ENCODE data around the gene SNAI3. TPM values are rescaled to one million over a fixed set of nuclear protein-coding genes. Genes with fewer than 3 reads are reported as not detected.

Gene SNAI3
- total and polyA plus RNA-seq, 9 of the 15 experiments (the other 6 are each of a cell fraction or from before 2014, with no cell fraction given): 0.04 to 4.1 (median 0.80) TPM; not detected in 1

- Histone ChIP-seq H2AFZ (ENCODE audit: low read depth, low read length) (no peak overlapping the region), H3K27ac (ENCODE audit: extremely low read depth, low read depth, low read length) (no peak overlapping the region), H3K36me3 (ENCODE audit: control insufficient read depth, insufficient read depth, low read length) (peaks cover 77% of the 10 kb centered on the region; the same call in 2 of the 3 replicates), H3K79me2 (ENCODE audit: control insufficient read depth, insufficient read depth, low read length) (peaks cover 39% of the 10 kb centered on the region), H3K27me3 (ENCODE audit: control insufficient read depth in 2 of 2, insufficient read depth in 2 of 2, low read length in 2 of 2) (no peaks in the 10 kb centered on the region), H3K9me1 (ENCODE audit: control insufficient read depth, insufficient read depth, low read length) (no peaks in the 10 kb centered on the region), H3K9me3 (replicated peaks; ENCODE audit: control insufficient read depth, insufficient read depth, low read depth, low read length) (no peaks in the 10 kb centered on the region), H3K4me1 (replicated peaks in 1 of 2; ENCODE audit: control insufficient read depth in 2 of 2, insufficient read depth in 2 of 2, low read length in 2 of 2) (peaks cover 11 to 91% of the 10 kb centered on the region in 2 experiments; a peak in 4 of 5 replicates), H3K9ac (ENCODE audit: insufficient read depth in 1 of 2, low read depth in 2 of 2, low read length in 2 of 2) (no peak overlapping the region), H3K4me2 (ENCODE audit: insufficient read depth, low read length) (no peak overlapping the region), H3K4me3 (no peak overlapping the region), H4K20me1 (replicated peaks; ENCODE audit: control insufficient read depth, insufficient read depth, low read length) (peaks cover 9% of the 10 kb centered on the region; the same call in 1 of the 2 replicates)
- BruUV-seq (replicated peaks): no TSS peak
- POLR2A ChIA-PET: interaction anchor here (0.6 to 0.7 kb wide), 2 partner anchors 116 to 216 kb away, joined by 3 to 4 read pairs; no protein-coding TSS in a partner anchor
- intact Hi-C loops (cut with micrococcal nuclease): no loop called here
- ATAC-seq (no peak), DNase-seq (ENCODE audit: extremely low read depth in 1 of 4, low spot score in 3 of 4) (no peak), FAIRE-seq (no peak)
- 90% methylated on average over 10 of the region's 13 CpGs for WGBS (ENCODE audit: insufficient coverage, low coverage, missing lambda C conversion rate)
- CTCF ChIA-PET (ENCODE audit: low intra/inter-chr PET ratio): no interaction called here
- in situ Hi-C loops (cut with MboI): no loop called here
- TF ChIP-seq NFXL1 (CRISPR knock-in tag; IDR thresholded peaks at IDR 0.05) (no peak), STAT6 (CRISPR knock-in tag; IDR thresholded peaks at IDR 0.05) (no peak), DMBX1 (CRISPR knock-in tag; IDR thresholded peaks at IDR 0.05; ENCODE audit: borderline replicate concordance) (no peak), CREB5 (CRISPR knock-in tag; IDR thresholded peaks at IDR 0.05) (no peak), ZBTB1 (CRISPR knock-in tag; IDR thresholded peaks at IDR 0.05; ENCODE audit: borderline replicate concordance, low read depth) (no peak), TRIM24 (IDR thresholded peaks at IDR 0.05) (no peak), ESRRB (CRISPR knock-in tag; IDR thresholded peaks at IDR 0.05; ENCODE audit: borderline replicate concordance) (no peak)
These were observed 33.2 kb downstream of the SNAI3 start for GRCh38 chr16:88653101-88653500.

Data from K562 (cell line).